Measurements from ENCODE around the gene VPS13D.

Gene VPS13D

GRCh38 chr1:12356004-12356890 is 126.4 kb downstream of the VPS13D start:
- Histone ChIP-seq H3K27ac (ENCODE audit: insufficient read depth, low read length, poor library complexity, severe bottlenecking) (no peak overlapping the region), H3K4me1 (ENCODE audit: control insufficient read depth, insufficient read depth, low read length, poor library complexity, severe bottlenecking) (no peaks in the 10 kb centered on the region), H3K36me3 (ENCODE audit: control insufficient read depth, insufficient read depth, low read length) (peaks cover 32% of the 10 kb centered on the region), H3K9me3 (ENCODE audit: control insufficient read depth, low read length) (no peaks in the 10 kb centered on the region), H3K27me3 (replicated peaks; ENCODE audit: control insufficient read depth, insufficient read depth, low read length, poor library complexity, severe bottlenecking) (no peaks in the 10 kb centered on the region), H3K4me3 (ENCODE audit: insufficient read depth, low read depth, low read length, poor library complexity, severe bottlenecking) (no peak overlapping the region)
- DNase-seq: no peak

- peaks cover 42% of the 10 kb centered on the region for H3K36me3 ChIP-seq (ENCODE audit: control insufficient read depth, insufficient read depth, low read length)
- H3K27me3 ChIP-seq (replicated peaks; ENCODE audit: control insufficient read depth, insufficient read depth, low read length, poor library complexity, severe bottlenecking): no peaks in the 10 kb centered on the region
- H3K27ac ChIP-seq (ENCODE audit: insufficient read depth, low read length, poor library complexity, severe bottlenecking): no peak overlapping the region
- no peaks in the 10 kb centered on the region for H3K9me3 ChIP-seq (ENCODE audit: control insufficient read depth, low read length)
- no peaks in the 10 kb centered on the region for H3K4me1 ChIP-seq (ENCODE audit: control insufficient read depth, insufficient read depth, low read length, poor library complexity, severe bottlenecking)
- H3K4me3 ChIP-seq (ENCODE audit: insufficient read depth, low read depth, low read length, poor library complexity, severe bottlenecking): no peak overlapping the region
- no peak for DNase-seq
Observed at GRCh38 chr1:12358499-12358898, 128.7 kb downstream of the VPS13D start.

- H3K9me3 ChIP-seq (ENCODE audit: control insufficient read depth, low read length): no peaks in the 10 kb centered on the region
- H3K27me3 ChIP-seq (replicated peaks; ENCODE audit: control insufficient read depth, insufficient read depth, low read length, poor library complexity, severe bottlenecking): no peaks in the 10 kb centered on the region
- H3K36me3 ChIP-seq (ENCODE audit: control insufficient read depth, insufficient read depth, low read length): peaks cover 43% of the 10 kb centered on the region
- no peak overlapping the region for H3K4me3 ChIP-seq (ENCODE audit: insufficient read depth, low read depth, low read length, poor library complexity, severe bottlenecking)
- no peaks in the 10 kb centered on the region for H3K4me1 ChIP-seq (ENCODE audit: control insufficient read depth, insufficient read depth, low read length, poor library complexity, severe bottlenecking)
- no peak overlapping the region for H3K27ac ChIP-seq (ENCODE audit: insufficient read depth, low read length, poor library complexity, severe bottlenecking)
- no peak for DNase-seq
Observed at GRCh38 chr1:12359359-12360133, 129.7 kb downstream of the VPS13D start.

DNA sequence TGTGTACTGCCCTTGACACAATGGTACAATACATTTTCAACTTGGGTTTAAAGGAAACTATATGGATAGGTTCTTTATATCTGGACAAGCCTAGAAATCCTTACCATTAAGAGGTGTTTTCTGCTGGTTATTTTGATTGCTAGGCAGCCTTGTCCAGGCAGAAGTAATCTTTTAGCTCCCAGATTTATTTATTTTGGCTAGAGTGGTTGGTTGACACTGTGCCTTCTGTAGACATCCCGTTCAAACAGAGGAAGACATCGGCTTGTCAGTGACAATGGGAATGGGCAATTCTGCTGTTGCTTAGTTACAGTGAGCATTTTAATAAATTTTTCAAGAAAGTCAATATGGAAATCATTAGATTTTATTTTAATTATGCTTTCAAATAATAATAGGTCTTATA is 138.8 kb downstream of the VPS13D start:
- H3K4me3 ChIP-seq (ENCODE audit: insufficient read depth, low read depth, low read length, poor library complexity, severe bottlenecking): no peak overlapping the region
- no peak for DNase-seq
- no peaks in the 10 kb centered on the region for H3K27me3 ChIP-seq (replicated peaks; ENCODE audit: control insufficient read depth, insufficient read depth, low read length, poor library complexity, severe bottlenecking)
- no peaks in the 10 kb centered on the region for H3K9me3 ChIP-seq (ENCODE audit: control insufficient read depth, low read length)
- no peaks in the 10 kb centered on the region for H3K4me1 ChIP-seq (ENCODE audit: control insufficient read depth, insufficient read depth, low read length, poor library complexity, severe bottlenecking)
- H3K27ac ChIP-seq (ENCODE audit: insufficient read depth, low read length, poor library complexity, severe bottlenecking): no peak overlapping the region
- H3K36me3 ChIP-seq (ENCODE audit: control insufficient read depth, insufficient read depth, low read length): peaks cover 29% of the 10 kb centered on the region

- H3K9me3 ChIP-seq (ENCODE audit: control insufficient read depth, low read length): no peaks in the 10 kb centered on the region
- no peak for DNase-seq
- no peak overlapping the region for H3K27ac ChIP-seq (ENCODE audit: insufficient read depth, low read length, poor library complexity, severe bottlenecking)
- H3K27me3 ChIP-seq (replicated peaks; ENCODE audit: control insufficient read depth, insufficient read depth, low read length, poor library complexity, severe bottlenecking): no peaks in the 10 kb centered on the region
- no peak overlapping the region for H3K4me3 ChIP-seq (ENCODE audit: insufficient read depth, low read depth, low read length, poor library complexity, severe bottlenecking)
- peaks cover 29% of the 10 kb centered on the region for H3K36me3 ChIP-seq (ENCODE audit: control insufficient read depth, insufficient read depth, low read length)
- no peaks in the 10 kb centered on the region for H3K4me1 ChIP-seq (ENCODE audit: control insufficient read depth, insufficient read depth, low read length, poor library complexity, severe bottlenecking)
Observed at GRCh38 chr1:12369258-12369657, 139.4 kb downstream of the VPS13D start.

GRCh38 chr1:12370333-12370975 is 140.6 kb downstream of the VPS13D start:
- no peak for DNase-seq

DNA sequence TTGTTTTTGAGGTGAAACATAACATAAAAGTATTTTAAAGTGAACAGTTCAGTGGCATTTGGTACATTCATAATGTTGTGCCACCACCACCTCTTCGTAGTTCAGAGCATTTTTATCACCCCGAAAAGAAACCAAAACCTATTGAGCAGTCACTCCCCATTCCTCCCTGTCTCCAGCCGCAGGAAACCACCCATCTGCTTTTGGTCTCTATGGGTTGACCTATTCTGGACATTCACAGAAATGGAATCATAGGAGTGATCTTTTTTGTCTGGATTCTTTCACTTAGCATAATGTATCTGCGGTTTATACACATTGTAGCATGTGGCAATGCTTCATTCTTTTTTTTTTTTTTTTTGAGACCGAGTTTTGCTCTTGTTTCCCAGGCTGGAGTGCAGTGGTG is 141.2 kb downstream of the VPS13D start:
- H3K4me1 ChIP-seq (ENCODE audit: control insufficient read depth, insufficient read depth, low read length, poor library complexity, severe bottlenecking): no peaks in the 10 kb centered on the region
- H3K36me3 ChIP-seq (ENCODE audit: control insufficient read depth, insufficient read depth, low read length): peaks cover 32% of the 10 kb centered on the region
- no peaks in the 10 kb centered on the region for H3K9me3 ChIP-seq (ENCODE audit: control insufficient read depth, low read length)
- no peak overlapping the region for H3K4me3 ChIP-seq (ENCODE audit: insufficient read depth, low read depth, low read length, poor library complexity, severe bottlenecking)
- H3K27ac ChIP-seq (ENCODE audit: insufficient read depth, low read length, poor library complexity, severe bottlenecking): no peak overlapping the region
- no peaks in the 10 kb centered on the region for H3K27me3 ChIP-seq (replicated peaks; ENCODE audit: control insufficient read depth, insufficient read depth, low read length, poor library complexity, severe bottlenecking)
- no peak for DNase-seq

More at GRCh38 chr1:12370333-12370975, 140.6 kb downstream of the VPS13D start:
- Histone ChIP-seq H3K27me3 (replicated peaks; ENCODE audit: control insufficient read depth, insufficient read depth, low read length, poor library complexity, severe bottlenecking) (no peaks in the 10 kb centered on the region), H3K9me3 (ENCODE audit: control insufficient read depth, low read length) (no peaks in the 10 kb centered on the region), H3K36me3 (ENCODE audit: control insufficient read depth, insufficient read depth, low read length) (peaks cover 29% of the 10 kb centered on the region), H3K27ac (ENCODE audit: insufficient read depth, low read length, poor library complexity, severe bottlenecking) (no peak overlapping the region), H3K4me1 (ENCODE audit: control insufficient read depth, insufficient read depth, low read length, poor library complexity, severe bottlenecking) (no peaks in the 10 kb centered on the region), H3K4me3 (ENCODE audit: insufficient read depth, low read depth, low read length, poor library complexity, severe bottlenecking) (no peak overlapping the region)

DNA sequence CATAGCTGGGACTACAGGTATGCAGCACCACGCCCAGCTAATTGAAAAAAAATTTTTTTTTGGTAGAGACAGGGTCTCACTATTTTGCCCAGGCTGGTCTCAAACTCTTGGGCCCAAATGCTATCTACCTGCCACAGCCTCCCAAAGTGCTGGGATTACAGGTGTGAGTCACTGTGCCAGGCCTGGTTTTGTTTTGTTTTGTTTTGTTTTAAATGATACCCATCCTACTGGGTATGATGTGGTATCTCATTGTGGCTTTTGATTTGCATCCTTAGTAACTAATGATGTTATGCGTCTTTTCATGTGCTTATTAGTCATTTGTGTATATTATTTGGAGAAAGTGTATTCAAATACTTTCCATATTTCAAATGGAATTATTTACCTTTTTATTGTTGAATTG is 142.3 kb downstream of the VPS13D start:
- H3K9me3 ChIP-seq (ENCODE audit: control insufficient read depth, low read length): no peaks in the 10 kb centered on the region
- peaks cover 35% of the 10 kb centered on the region for H3K36me3 ChIP-seq (ENCODE audit: control insufficient read depth, insufficient read depth, low read length)
- H3K4me1 ChIP-seq (ENCODE audit: control insufficient read depth, insufficient read depth, low read length, poor library complexity, severe bottlenecking): no peaks in the 10 kb centered on the region
- H3K27me3 ChIP-seq (replicated peaks; ENCODE audit: control insufficient read depth, insufficient read depth, low read length, poor library complexity, severe bottlenecking): no peaks in the 10 kb centered on the region
- no peak overlapping the region for H3K27ac ChIP-seq (ENCODE audit: insufficient read depth, low read length, poor library complexity, severe bottlenecking)
- DNase-seq: no peak
- H3K4me3 ChIP-seq (ENCODE audit: insufficient read depth, low read depth, low read length, poor library complexity, severe bottlenecking): no peak overlapping the region

DNA sequence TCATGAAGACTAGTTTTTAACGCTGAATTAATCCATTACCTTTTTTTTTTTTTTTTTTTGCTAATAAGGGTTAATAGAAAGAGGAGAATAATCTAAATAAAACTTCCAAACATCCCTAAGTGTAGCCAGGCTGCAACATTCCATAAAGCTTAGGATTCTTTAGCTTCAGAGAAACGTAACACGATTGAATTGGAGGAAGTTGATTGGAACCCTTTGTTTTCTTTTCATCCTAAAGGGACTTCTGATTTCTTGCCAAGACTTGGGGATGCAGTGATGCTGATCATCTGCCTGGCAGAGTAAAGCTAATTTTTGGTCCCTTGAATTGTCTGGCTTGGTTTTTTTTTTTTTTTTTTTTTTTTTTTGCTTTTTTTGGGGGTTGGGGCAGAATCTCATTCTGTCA is 142.9 kb downstream of the VPS13D start:
- no peak for DNase-seq
- Histone ChIP-seq H3K36me3 (ENCODE audit: control insufficient read depth, insufficient read depth, low read length) (peaks cover 32% of the 10 kb centered on the region), H3K4me1 (ENCODE audit: control insufficient read depth, insufficient read depth, low read length, poor library complexity, severe bottlenecking) (no peaks in the 10 kb centered on the region), H3K27ac (ENCODE audit: insufficient read depth, low read length, poor library complexity, severe bottlenecking) (no peak overlapping the region), H3K4me3 (ENCODE audit: insufficient read depth, low read depth, low read length, poor library complexity, severe bottlenecking) (no peak overlapping the region), H3K9me3 (ENCODE audit: control insufficient read depth, low read length) (no peaks in the 10 kb centered on the region), H3K27me3 (replicated peaks; ENCODE audit: control insufficient read depth, insufficient read depth, low read length, poor library complexity, severe bottlenecking) (no peaks in the 10 kb centered on the region)

Data from effector memory CD4-positive, alpha-beta T cell (primary cell).